Measurements from ENCODE around the gene TOB1. TPM values are rescaled to one million over a fixed set of nuclear protein-coding genes. Genes with fewer than 3 reads are reported as not detected.

The TOB1 gene
- total RNA-seq, 1 donor from 2014 or later, result 70.1 TPM

DNA sequence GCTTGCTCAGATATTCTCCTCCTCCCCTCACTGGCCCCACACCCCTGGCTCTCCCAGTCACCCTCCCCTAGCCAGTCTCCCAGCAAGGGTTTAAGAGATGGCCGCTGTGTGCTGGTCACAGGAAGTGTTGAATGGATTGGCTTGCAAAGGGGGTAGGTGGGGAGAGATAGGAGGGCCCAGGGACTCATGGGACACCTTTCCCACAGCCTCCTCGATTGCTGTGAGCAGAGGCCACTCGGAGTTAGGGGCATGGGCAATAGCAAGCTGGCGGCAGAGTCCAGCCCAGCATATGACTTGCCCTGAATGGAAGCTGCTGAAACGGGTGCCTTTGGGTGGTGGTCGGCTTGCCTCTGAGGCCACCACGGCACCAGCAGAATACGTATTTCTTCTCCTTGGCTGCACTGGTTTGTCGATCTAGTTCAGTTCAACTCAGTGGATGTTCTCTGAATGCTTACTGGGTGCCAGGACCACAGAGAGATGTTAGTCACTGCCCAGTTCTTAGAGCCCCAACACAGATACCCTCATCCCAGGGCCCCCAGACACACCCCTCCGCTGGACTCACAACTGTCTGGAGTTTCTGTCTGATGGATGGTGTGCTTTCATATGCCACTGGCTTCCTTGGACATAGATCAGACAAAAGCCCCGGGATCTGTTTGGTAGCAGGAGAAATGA, 24.7 kb downstream of the TOB1 start:
- intact Hi-C loops (cut with DNase I), result loop anchor here (10.0 kb wide), 1 partner anchor 297 kb away; the partner anchor contains the start of gene SPATA20
- Histone ChIP-seq H3K4me1 (no peaks in the 10 kb centered on the region), H3K27ac (no peak overlapping the region), H3K9me3 (no peaks in the 10 kb centered on the region), H3K4me3 (no peak overlapping the region), H3K27me3 (no peaks in the 10 kb centered on the region), H3K36me3 (no peaks in the 10 kb centered on the region)
- DNase-seq (no peak), ATAC-seq (no peak)
- TF ChIP-seq, protein P1, sequence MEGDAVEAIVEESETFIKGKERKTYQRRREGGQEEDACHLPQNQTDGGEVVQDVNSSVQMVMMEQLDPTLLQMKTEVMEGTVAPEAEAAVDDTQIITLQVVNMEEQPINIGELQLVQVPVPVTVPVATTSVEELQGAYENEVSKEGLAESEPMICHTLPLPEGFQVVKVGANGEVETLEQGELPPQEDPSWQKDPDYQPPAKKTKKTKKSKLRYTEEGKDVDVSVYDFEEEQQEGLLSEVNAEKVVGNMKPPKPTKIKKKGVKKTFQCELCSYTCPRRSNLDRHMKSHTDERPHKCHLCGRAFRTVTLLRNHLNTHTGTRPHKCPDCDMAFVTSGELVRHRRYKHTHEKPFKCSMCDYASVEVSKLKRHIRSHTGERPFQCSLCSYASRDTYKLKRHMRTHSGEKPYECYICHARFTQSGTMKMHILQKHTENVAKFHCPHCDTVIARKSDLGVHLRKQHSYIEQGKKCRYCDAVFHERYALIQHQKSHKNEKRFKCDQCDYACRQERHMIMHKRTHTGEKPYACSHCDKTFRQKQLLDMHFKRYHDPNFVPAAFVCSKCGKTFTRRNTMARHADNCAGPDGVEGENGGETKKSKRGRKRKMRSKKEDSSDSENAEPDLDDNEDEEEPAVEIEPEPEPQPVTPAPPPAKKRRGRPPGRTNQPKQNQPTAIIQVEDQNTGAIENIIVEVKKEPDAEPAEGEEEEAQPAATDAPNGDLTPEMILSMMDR (IDR thresholded peaks at IDR 0.05), result no peak

DNA sequence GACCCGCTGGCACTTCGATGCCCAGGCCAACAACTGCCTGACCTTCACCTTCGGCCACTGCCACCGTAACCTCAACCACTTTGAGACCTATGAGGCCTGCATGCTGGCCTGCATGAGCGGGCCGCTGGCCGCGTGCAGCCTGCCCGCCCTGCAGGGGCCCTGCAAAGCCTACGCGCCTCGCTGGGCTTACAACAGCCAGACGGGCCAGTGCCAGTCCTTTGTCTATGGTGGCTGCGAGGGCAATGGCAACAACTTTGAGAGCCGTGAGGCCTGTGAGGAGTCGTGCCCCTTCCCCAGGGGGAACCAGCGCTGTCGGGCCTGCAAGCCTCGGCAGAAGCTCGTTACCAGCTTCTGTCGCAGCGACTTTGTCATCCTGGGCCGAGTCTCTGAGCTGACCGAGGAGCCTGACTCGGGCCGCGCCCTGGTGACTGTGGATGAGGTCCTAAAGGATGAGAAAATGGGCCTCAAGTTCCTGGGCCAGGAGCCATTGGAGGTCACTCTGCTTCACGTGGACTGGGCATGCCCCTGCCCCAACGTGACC, 25.8 kb downstream of the TOB1 start:
- ATAC-seq (no peak), DNase-seq (no peak)
- no peak overlapping the region for H3K4me3 ChIP-seq
- TF ChIP-seq, protein P1 (IDR thresholded peaks at IDR 0.05), result no peak
- intact Hi-C loops (cut with DNase I), result loop anchor here (10.0 kb wide), 1 partner anchor 296 kb away; the partner anchor contains the start of gene SPATA20
- no peak overlapping the region for H3K27ac ChIP-seq
- H3K4me1 ChIP-seq, result peaks cover under 1% of the 10 kb centered on the region
- no peaks in the 10 kb centered on the region for H3K27me3 ChIP-seq
- H3K9me3 ChIP-seq, result no peaks in the 10 kb centered on the region
- no peaks in the 10 kb centered on the region for H3K36me3 ChIP-seq

DNA sequence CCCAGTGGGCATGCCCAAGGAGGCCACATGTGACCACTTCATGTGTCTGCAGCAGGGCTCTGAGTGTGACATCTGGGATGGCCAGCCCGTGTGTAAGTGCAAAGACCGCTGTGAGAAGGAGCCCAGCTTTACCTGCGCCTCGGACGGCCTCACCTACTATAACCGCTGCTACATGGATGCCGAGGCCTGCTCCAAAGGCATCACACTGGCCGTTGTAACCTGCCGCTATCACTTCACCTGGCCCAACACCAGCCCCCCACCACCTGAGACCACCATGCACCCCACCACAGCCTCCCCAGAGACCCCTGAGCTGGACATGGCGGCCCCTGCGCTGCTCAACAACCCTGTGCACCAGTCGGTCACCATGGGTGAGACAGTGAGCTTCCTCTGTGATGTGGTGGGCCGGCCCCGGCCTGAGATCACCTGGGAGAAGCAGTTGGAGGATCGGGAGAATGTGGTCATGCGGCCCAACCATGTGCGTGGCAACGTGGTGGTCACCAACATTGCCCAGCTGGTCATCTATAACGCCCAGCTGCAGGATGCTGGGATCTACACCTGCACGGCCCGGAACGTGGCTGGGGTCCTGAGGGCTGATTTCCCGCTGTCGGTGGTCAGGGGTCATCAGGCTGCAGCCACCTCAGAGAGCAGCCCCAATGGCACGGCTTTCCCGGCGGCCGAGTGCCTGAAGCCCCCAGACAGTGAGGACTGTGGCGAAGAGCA, 26.4 kb downstream of the TOB1 start:
- intact Hi-C loops (cut with DNase I), result loop anchor here (10.0 kb wide), 1 partner anchor 295 kb away; the partner anchor contains the start of gene SPATA20
- H3K27me3 ChIP-seq, result no peaks in the 10 kb centered on the region
- no peak for DNase-seq
- no peak overlapping the region for H3K27ac ChIP-seq
- no peaks in the 10 kb centered on the region for H3K36me3 ChIP-seq
- TF ChIP-seq, protein P1 (IDR thresholded peaks at IDR 0.05), result no peak
- H3K9me3 ChIP-seq, result no peaks in the 10 kb centered on the region
- no peak for ATAC-seq
- H3K4me3 ChIP-seq, result no peak overlapping the region
- peaks cover 5% of the 10 kb centered on the region for H3K4me1 ChIP-seq

- no peak overlapping the region for H3K4me3 ChIP-seq
- no peaks in the 10 kb centered on the region for H3K27me3 ChIP-seq
- H3K36me3 ChIP-seq, result no peaks in the 10 kb centered on the region
- no peaks in the 10 kb centered on the region for H3K9me3 ChIP-seq
- DNase-seq (no peak), ATAC-seq (no peak)
- TF ChIP-seq, protein P1 (IDR thresholded peaks at IDR 0.05), result no peak
- H3K27ac ChIP-seq, result no peak overlapping the region
- peaks cover 9% of the 10 kb centered on the region for H3K4me1 ChIP-seq
- intact Hi-C loops (cut with DNase I), result no loop called here
Observed at GRCh38 chr17:50837980-50838954, 27.9 kb downstream of the TOB1 start.

DNA sequence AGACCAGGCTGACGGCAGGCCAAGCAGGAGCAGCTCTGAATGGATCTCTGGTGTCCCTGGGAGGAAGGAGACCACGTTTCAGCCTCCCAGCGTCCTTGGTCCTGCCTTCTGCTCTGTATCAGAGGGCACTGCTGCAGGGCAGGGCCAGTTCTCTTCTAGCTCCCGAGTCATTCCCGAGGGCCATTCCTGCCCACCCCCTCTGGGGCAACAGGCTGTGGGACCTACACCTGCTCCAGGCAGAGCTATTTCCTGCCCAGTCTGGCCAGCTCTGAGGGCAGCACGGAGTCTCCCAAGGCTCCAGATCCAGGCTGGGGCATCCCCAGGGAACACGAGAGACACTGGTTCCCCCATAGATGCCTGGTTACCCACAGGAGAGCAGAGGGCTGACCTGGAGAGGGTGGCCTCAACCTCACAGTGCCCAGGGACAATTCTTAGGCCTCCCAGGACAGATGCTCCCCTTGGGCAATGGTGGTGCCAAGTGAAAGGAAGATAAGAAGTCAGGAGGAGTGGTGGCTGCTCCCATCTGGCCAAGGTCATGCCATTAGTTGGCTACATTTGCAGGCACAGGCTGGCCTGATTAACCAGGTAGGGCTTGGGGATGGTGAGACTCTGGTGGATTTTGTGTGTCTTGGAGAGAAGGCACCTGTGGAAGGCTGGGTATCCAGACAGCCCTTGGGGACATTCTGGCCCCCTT, 28.7 kb downstream of the TOB1 start:
- Histone ChIP-seq H3K27ac (no peak overlapping the region), H3K4me1 (peaks cover 9% of the 10 kb centered on the region), H3K36me3 (no peaks in the 10 kb centered on the region), H3K9me3 (no peaks in the 10 kb centered on the region), H3K27me3 (no peaks in the 10 kb centered on the region), H3K4me3 (no peak overlapping the region)
- intact Hi-C loops (cut with DNase I), result no loop called here
- DNase-seq (no peak), ATAC-seq (no peak)
- TF ChIP-seq, protein P1 (IDR thresholded peaks at IDR 0.05), result no peak

Measured in upper lobe of right lung (tissue), 1 donor.